ENCODE data around the gene MET.

DNA sequence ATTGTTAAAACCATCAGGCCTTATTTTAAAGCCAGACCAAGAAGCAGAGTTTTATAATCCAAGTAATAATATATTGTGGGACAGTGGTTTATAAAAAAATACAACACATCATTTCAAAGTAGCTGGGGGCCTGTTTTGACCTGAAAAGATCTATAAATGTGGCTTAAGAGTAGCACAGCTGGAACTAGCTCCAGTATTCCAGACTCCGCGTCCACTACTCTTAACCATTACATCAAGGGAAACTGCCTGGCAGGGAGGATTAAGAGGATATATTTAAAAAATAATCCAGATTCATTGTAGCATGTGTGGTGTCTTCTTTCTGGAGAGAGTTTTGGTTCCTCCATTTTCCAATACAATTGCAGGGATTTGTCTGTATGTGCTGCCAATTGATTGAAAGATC lies 67.3 kb downstream of the MET start:
- no peak for TF ChIP-seq POLR2AphosphoS5 (IDR thresholded peaks at IDR 0.05)
- TF ChIP-seq, protein P1, sequence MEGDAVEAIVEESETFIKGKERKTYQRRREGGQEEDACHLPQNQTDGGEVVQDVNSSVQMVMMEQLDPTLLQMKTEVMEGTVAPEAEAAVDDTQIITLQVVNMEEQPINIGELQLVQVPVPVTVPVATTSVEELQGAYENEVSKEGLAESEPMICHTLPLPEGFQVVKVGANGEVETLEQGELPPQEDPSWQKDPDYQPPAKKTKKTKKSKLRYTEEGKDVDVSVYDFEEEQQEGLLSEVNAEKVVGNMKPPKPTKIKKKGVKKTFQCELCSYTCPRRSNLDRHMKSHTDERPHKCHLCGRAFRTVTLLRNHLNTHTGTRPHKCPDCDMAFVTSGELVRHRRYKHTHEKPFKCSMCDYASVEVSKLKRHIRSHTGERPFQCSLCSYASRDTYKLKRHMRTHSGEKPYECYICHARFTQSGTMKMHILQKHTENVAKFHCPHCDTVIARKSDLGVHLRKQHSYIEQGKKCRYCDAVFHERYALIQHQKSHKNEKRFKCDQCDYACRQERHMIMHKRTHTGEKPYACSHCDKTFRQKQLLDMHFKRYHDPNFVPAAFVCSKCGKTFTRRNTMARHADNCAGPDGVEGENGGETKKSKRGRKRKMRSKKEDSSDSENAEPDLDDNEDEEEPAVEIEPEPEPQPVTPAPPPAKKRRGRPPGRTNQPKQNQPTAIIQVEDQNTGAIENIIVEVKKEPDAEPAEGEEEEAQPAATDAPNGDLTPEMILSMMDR (IDR thresholded peaks at IDR 0.05 in 8 of 11, conservative IDR thresholded peaks at IDR 0.05 in 3 of 11) = no peak
